Measurements from ENCODE around the gene PLCL1.

GRCh38 chr2:197911667-197912066 lies 107.3 kb downstream of the PLCL1 start:
- no peak for TF ChIP-seq CTCF (IDR thresholded peaks at IDR 0.05)
- TF ChIP-seq POLR2A (IDR thresholded peaks at IDR 0.05): no peak

Measured in adrenal gland (tissue), 5 donors.